Measurements from ENCODE around the gene SLC35F5.
"Not testable (repeated sequence)": the region's sequence is repeated elsewhere in the genome, so short reads cannot be mapped to it uniquely, and the experiment has no call there.

SLC35F5 gene

GRCh38 chr2:113755835-113756354 lies 547 bp downstream of the SLC35F5 start:
- DNase-seq (ENCODE audit: low read depth), result no peak

- no peak for DNase-seq (ENCODE audit: low read depth)
These were observed 1.2 kb downstream of the SLC35F5 start for GRCh38 chr2:113755035-113755834.

DNA sequence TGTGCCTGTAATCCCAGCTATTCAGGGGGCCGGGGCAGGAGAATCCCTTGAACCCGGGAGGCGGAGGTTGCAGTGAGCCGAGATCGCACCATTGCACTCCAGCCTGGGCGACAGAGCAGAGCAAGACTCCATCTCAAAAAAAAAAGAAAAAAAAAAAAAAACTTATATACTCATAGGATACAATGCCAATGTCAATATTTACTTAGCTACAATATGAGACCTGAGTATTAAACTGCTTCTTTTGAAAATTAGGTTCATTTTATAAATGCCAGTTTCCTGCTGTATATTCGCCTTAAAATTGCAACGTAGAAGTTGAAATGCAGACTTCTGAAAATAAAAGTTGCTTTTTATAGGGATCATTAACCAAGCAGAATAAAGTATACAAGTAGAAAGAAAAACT lies 2.3 kb downstream of the SLC35F5 start:
- DNase-seq (ENCODE audit: low read depth), result no peak

DNA sequence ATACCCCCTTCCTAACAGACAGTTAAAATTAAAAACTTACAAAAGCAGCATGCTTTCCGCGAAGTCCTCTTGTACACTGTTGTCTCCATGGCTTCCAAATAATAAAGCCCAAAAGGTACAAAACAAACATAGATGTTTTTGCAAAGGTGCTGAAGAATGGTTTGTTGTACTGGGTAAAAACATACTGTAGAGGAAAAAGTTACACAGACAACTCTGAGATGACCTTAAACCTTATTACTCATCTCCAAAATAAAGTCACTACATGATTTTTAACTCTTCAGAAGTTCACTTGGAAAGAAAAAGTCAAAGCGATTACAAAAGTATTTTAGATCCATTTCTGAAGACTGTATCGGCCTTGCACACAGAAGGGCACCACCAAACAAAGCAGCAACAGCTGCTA lies 6.1 kb downstream of the SLC35F5 start:
- no peak for DNase-seq (ENCODE audit: low read depth)

- DNase-seq (ENCODE audit: low read depth), result no peak
These were observed 15.4 kb downstream of the SLC35F5 start for GRCh38 chr2:113741091-113741490.

DNA sequence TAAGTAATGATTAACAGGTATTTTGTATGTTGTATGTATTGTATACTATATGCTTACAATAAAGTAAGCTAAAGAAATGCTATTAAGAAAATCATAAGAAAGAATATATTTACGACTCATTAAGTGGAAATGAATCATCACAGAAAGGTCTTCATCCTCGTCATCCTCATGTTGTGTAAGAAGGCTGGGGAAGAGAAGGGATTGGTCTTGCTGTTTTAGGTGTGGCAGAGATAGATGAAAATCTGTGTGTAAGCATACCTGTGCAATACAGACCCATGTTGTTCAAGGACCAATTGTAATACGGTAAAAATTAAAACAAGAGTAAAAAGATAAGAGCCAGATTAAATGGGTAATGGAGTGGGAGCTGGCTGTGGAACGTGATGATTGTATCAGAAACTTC lies 16.6 kb downstream of the SLC35F5 start:
- DNase-seq (ENCODE audit: low read depth), result no peak

- no peak for DNase-seq (ENCODE audit: low read depth)
These were observed 22.3 kb downstream of the SLC35F5 start for GRCh38 chr2:113734185-113734584.

DNA sequence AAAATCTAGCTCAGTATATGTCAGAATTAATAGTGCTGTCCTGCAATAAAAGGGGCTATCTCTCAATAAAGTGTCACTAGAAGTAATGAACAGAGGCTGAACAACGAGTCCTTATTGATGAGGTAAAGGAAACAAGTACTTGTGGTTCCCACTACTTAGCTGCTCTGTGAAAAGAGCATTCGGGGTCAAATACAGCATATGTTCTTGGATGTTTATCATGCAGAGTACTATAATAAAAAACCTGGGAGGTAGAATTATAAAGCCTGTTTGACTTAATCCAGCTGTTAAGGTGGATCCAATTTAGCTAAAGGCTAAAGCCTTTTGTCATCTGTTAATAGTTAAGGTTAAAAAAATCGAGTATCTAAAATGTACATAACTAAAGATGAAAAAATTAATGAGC lies 32.4 kb downstream of the SLC35F5 start:
- DNase-seq (ENCODE audit: low read depth), result no peak

GRCh38 chr2:113723411-113723810 lies 33.0 kb downstream of the SLC35F5 start:
- no peak for DNase-seq (ENCODE audit: low read depth)

- no peak for DNase-seq (ENCODE audit: low read depth)
These were observed 36.3 kb downstream of the SLC35F5 start for GRCh38 chr2:113720167-113720566.

DNA sequence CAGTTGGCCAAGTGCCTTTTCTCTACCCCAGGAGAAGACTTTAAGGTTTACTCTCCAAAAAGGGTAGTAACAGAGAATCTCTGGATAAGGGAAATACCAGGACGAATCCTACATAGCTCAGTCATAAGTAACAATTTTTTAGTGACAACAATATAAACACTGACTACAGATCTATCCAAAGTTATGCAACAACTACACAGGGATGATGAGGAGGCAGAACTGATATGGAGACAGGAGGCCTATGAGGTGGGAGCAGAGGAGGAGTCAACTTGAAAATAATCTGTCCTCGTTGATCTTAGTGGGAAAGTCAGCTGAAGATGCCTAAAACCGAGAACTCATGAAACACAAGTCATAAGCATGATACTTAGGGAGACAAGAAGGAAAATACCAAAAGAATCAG lies 40.2 kb downstream of the SLC35F5 start:
- DNase-seq (ENCODE audit: low read depth), result no peak

DNA sequence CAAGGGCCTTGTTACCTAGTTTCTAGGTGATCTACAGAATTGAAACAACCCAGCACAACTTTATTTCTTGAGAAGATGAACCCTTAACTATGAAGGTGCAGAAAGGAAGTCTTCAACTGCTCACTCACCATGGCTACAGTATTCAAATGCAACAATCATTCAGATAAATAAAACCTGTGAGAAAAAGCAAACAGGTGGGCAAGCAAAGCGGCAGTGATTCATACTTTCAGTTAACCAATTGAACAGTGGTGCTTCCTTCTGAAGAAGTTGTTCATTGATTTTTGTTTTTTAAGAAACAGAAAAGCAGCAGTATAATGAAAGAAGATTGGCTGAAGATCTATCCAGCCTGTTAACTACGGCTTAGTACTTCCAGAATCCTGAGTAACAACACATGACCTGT lies 43.5 kb downstream of the SLC35F5 start:
- no peak for DNase-seq (ENCODE audit: low read depth)

DNA sequence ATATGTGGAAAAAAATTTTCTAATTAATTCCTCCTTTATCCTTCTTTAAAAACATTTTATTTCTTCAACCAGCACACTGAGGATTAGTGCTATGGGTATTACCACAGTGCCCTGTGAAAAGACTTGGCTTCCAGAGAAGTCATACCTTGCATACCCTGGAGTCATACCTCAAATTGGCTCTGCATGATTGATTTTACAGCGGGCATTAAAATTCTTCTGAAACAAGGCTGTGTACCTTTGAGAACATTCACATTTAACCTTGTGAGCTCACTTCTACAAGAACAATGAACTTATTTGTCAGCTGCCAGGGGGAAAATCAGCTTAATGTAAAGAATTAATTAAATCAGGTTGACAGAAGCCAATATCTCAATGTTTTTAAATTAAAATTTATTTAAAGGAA lies 44.6 kb downstream of the SLC35F5 start:
- DNase-seq (ENCODE audit: low read depth), result no peak

GRCh38 chr2:113709022-113709421 lies 47.4 kb downstream of the SLC35F5 start:
- no peak for DNase-seq (ENCODE audit: low read depth)

DNA sequence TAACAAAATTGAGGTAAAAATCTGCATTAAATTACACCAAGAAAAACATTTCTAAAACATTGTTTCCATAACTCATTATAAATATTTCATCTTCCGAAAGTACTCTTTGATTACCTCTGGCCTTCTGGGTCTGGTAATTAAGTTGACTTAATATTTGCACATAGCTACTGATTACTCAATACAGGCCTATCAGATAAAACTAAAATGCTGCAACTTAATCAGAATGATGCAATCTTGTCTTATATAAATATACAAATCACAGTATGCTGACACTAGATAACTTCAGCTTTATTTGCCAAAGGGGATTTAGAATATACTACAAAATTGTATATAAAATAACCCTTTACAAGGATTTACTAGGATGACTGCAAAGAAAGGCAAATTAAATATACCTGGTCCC lies 49.3 kb downstream of the SLC35F5 start:
- DNase-seq (ENCODE audit: low read depth), result peak; percentile 13

GRCh38 chr2:113705982-113706523 lies 50.4 kb downstream of the SLC35F5 start:
- DNase-seq (ENCODE audit: low read depth), result no peak

DNA sequence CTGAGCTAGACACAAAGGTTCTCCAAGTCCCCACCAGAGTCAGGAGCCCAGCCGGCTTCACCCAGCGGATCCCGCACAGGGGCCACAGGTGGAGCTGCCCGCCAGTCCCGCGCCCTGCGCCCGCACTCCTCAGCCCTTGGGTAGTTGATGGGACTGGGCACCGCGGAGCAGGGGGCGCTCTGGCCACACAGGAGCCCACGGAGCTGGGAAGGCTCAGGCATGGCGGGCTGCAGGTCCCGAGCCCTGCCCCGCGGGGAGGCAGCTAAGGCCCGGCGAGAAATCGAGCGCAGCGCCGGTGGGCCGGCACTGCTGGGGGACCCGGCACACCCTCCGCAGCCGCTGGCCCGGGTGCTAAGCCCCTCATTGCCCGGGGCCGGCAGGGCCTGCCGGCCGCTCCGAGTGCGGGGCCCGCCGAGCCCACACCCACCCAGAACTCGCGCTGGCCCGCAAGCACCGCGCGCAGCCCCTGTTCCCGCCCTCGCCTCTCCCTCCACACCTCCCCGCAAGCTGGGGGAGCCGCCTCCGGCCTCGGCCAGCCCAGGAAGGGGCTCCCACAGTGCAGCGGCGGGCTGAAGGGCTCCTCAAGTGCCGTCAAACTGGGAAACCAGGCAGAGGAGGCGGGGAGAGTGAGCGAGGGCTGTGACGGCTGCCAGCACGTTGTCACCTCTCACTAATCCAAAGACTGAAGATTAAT lies 52.0 kb downstream of the SLC35F5 start:
- not testable (repeated sequence) for DNase-seq (ENCODE audit: low read depth)

DNA sequence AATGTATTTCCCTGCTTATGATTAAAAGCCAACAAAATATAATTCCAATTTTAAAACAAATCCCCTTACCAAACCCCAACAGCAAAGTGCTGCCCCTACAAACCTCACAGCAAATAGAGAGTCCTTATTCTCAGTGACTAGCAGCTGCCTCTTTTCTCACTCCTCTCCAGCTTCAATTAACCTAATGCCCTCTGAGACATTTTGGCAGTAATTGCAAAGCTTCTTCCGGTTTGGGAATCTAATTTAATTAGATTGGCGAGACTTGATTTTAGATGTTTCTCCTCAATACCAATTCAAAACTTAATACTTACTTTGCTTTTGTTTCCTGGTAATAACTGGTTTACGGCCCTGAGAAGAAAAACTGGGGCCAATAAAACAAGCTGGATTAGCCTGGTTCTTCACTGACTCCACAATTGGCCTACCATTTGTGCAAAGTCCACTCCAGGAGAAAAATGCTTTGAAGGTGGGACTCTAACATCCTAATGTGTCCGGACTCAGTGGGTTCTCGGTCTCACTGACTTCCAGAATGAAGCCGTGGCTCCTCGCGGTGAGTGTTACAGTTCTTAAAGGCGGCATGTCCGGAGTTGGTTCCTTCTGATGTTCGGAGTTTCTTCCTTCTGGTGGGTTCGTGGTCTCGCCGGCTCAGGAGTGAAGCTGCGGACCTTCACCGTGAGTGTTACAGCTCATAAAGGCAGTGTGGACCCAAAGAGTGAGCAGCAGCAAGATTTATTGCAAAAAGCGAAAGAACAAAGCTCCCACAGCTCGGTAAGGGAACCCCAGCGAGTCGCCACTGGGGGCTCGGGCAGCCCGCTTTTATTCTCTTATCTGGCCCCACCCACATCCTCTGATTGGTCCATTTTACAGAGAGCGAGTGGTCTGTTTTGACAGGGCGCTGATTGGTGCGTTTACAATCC lies 52.8 kb downstream of the SLC35F5 start:
- no peak for DNase-seq (ENCODE audit: low read depth)

- DNase-seq (ENCODE audit: low read depth), result peak; percentile 33
These were observed 56.1 kb downstream of the SLC35F5 start for GRCh38 chr2:113700186-113700841.

DNA sequence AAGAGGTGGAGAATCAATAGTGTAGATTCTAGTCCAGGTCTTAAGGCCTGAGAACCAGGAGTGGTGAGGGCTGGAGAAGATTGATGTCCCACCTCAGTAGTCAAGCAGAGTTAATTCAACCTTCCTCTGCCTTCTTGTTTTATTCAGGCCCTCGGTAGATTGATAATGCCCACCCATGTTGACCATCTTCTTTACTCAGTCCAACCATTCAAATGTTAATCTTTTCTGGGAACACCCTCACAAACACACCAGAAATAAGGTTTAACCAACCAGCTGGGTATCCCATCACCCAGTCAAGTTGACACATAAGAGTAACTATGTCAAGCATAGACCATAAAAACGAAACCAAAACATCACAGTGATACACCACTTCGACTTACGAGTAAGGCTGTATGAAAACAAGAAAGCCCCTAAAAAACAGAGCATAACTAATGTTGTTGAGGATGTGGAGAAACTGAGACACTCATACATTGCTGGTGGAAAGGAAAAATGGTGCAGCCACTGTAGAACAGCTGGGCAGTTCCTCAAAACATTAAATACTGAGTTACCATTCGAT lies 57.5 kb downstream of the SLC35F5 start:
- DNase-seq (ENCODE audit: low read depth), result no peak

- DNase-seq (ENCODE audit: low read depth), result not testable (repeated sequence)
These were observed 58.2 kb downstream of the SLC35F5 start for GRCh38 chr2:113698251-113698650.

All from fibroblast of gingiva (primary cell).